ENCODE results near the gene MAGED2.
"Not testable (repeated sequence)": the region's sequence is repeated elsewhere in the genome, so short reads cannot be mapped to it uniquely, and the experiment has no call there.

The MAGED2 gene

GRCh38 chrX:54820737-54821136, 13.2 kb downstream of the MAGED2 start:
- DNase-seq = no peak

DNA sequence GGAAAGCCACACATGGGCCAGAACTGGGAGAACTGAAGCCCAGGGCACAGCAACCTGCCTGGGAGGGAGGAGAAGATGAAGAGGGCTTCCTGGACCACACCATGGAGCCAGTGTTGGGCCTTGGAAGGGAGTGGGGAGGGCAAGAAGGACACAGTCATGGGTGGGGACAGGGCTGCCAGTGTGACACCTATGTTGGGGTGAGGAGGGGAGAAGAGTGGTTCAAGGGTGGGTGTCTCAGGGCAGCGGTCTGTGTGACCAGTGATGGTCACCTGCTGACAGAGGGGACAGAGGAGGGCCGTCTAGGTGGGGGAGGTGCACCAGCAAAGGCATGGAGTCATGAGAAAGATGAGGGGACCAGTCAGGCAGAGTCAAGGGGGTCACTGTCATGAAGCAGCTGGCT, 13.8 kb downstream of the MAGED2 start:
- DNase-seq = no peak

GRCh38 chrX:54824195-54824594, 16.6 kb downstream of the MAGED2 start:
- DNase-seq = no peak

- no peak for DNase-seq
These were observed 17.2 kb downstream of the MAGED2 start for GRCh38 chrX:54824722-54825121.

DNA sequence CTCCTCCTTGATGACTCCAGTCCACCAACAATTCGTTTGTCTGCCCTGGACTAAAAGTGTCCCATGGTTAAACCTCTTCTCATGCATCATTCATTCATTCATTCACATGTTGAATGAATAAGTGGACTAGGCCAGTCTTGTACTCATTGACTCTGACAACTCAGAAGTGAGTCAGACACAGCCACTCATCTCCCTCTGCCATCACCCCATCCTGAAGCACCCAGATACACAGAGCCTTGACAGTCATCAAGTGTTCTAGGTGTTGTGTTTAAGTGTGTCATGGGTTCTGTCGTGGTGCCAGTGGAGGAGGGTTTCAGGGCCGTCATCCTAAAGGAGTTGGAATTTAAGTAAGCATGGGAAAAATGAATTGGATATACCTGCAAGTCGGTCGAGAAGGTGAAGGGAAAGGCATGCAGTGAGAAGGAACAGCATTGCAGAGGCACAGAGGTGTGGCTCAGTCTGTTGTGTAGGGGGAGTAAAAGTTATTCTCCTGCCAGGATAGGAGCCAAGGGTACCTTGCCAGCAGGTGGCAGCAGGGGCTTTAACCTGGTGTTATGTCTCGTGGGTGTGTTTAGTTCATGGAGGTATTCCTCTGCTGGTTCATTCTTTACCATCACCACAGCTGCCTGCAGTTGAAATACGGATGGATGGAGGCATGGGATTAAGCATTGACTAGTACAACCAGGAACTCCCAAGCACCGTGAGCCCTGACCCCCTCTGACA, 18.3 kb downstream of the MAGED2 start:
- no peak for DNase-seq

GRCh38 chrX:54826598-54826997, 19.1 kb downstream of the MAGED2 start:
- no peak for DNase-seq

GRCh38 chrX:54838583-54838982, 31.0 kb downstream of the MAGED2 start:
- no peak for DNase-seq

GRCh38 chrX:54841184-54841874, 33.8 kb downstream of the MAGED2 start:
- not testable (repeated sequence) for DNase-seq

GRCh38 chrX:54842607-54843006, 35.1 kb downstream of the MAGED2 start:
- no peak for DNase-seq

- no peak for DNase-seq
These were observed 35.5 kb downstream of the MAGED2 start for GRCh38 chrX:54843050-54843449.

- not testable (repeated sequence) for DNase-seq
These were observed 40.2 kb downstream of the MAGED2 start for GRCh38 chrX:54847700-54848099.

GRCh38 chrX:54865208-54865607, 57.7 kb downstream of the MAGED2 start:
- no peak for DNase-seq

Data from stimulated activated naive CD4-positive, alpha-beta T cell treated with Interleukin-2 at 50 U/mL for 16 hours (primary cell).